ENCODE measurements around the gene ZMYM5. TPM values are rescaled to one million over a fixed set of nuclear protein-coding genes. Genes with fewer than 3 reads are reported as not detected.

The ZMYM5 gene
- total RNA-seq, 2 experiments from 2014 or later, result 9.2 to 9.3 TPM

DNA sequence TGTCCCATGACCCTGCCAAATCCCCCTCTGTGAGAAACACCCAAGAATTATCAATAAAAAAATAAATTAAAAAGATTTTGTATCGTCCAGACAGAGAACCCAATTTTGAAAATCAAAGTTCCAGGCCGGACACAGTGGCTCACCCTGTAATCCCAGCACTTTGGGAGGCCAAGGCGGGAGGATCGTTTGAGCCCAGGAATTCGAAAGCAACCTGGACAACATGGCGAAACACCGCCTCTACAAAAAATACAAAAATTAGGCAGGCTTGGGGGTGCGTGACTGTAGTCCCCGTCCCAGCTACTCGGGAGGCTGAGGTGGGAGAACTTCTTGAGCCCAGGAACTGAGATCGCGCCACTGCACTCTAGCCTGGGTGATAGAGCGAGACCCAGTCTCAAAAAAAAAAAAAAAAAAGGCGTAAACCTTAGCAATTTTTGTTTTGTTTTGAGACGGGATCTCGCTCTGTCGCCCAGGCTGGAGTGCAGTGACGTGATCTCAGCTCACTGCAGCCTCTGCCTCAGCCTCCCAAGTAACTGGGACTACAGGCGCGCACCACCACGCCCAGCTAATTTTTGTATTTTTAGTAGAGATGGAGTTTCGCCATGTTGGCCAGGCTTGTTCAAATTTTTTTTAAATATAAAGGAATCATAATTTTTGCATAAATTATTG lies 82.6 kb downstream of the ZMYM5 start:
- ChIA-PET POLR2A (interaction anchor here (0.6 kb wide), 1 partner anchor 69 kb away, joined by 5 read pairs; no protein-coding TSS in a partner anchor), CTCF (interaction anchor here (0.7 to 1.1 kb wide), 2 partner anchors 9 to 14 kb away, joined by 3 read pairs; no protein-coding TSS in a partner anchor)

Other genes starting within 250 kb of the ZMYM5 start
- gene MPHOSPH8, start 230.0 kb downstream of the ZMYM5 start, total RNA-seq, result 10 to 100 TPM; 32.0 to 34.8 TPM
- gene PSPC1, start 80.7 kb downstream of the ZMYM5 start, total RNA-seq, result 10 to 100 TPM; 88.7 to 91.9 TPM
- gene ZMYM2, start 95.1 kb upstream of the ZMYM5 start, total RNA-seq, result 10 to 100 TPM; 43.8 to 43.9 TPM